Endothelial cell of umbilical vein (primary cell): ENCODE data around the gene MATN4. TPM values are rescaled to one million over a fixed set of nuclear protein-coding genes. Genes with fewer than 3 reads are reported as not detected.

Experiments used
- BruUV-seq: library from RNA; stranded (reverse); fragments of 400-500 nt; replicated peaks from 2 replicates; lab custom pipeline; 2021; lab: Mats Ljungman, UMichigan
- CTCF ChIA-PET: fragments of 300-600, 350-600 bp; sonication (Branson Sonifier 250); formaldehyde crosslinking; loops from one replicate; lab custom pipeline; 2021; ENCODE audit warnings: antibody characterized with exemption, inconsistent platforms; lab: Charles Lee
- POLR2A ChIA-PET: fragments of 300-600, 350-600 bp; sonication (Branson Sonifier 250); formaldehyde crosslinking; loops from one replicate; lab custom pipeline; 2021; ENCODE audit warnings: antibody characterized with exemption, inconsistent platforms; lab: Charles Lee
- DNase-seq: peaks from one replicate; pipeline ENCODE4 v3.0.0-alpha.2; 2011; ENCODE audit warnings: low read depth, low spot score
- FAIRE-seq: peaks from 2 replicates; lab custom pipeline; 2011; peaks lifted over from hg19 to GRCh38; lab: Jason Lieb, UNC
- H2AFZ ChIP-seq: 2 replicates; pipeline ENCODE4 v1.6.0; 2012; ENCODE audit warnings: low read depth, low read length, control low read depth, inconsistent platforms
- H3K27ac ChIP-seq: 2 replicates; pipeline ENCODE4 v1.5.1; 2011; ENCODE audit warnings: low read depth, mild to moderate bottlenecking, control low read depth, low read length, moderate library complexity; ENCODE audit not compliant: insufficient read depth
- H3K27me3 ChIP-seq, 2 experiments: 2 replicates each; pipeline versions ENCODE4 v1.6.0 to v1.6.1; 2011; ENCODE audit warnings: low read length in 2 of 2, mixed read lengths in 1 of 2; ENCODE audit not compliant: control insufficient read depth in 2 of 2, insufficient read depth in 2 of 2
- H3K36me3 ChIP-seq, 2 experiments: 2 replicates in 1 of 2; 3 replicates in 1 of 2; pipeline ENCODE4 v1.5.1; 2011; ENCODE audit warnings: low read length in 2 of 2, mild to moderate bottlenecking in 1 of 2, moderate library complexity in 1 of 2; ENCODE audit not compliant: control insufficient read depth in 2 of 2, insufficient read depth in 2 of 2; ENCODE audit errors: extremely low read depth in 1 of 2
- H3K4me1 ChIP-seq: 3 replicates; pipeline ENCODE4 v1.5.1; 2011; ENCODE audit warnings: mild to moderate bottlenecking, low read length; ENCODE audit not compliant: control insufficient read depth, insufficient read depth; ENCODE audit errors: extremely low read depth
- H3K4me2 ChIP-seq: 2 replicates; pipeline ENCODE4 v1.6.1; 2011; ENCODE audit warnings: low read length, control low read depth, mixed read lengths; ENCODE audit not compliant: insufficient read depth
- H3K4me3 ChIP-seq, 3 experiments: fragments of 200-600 bp in 1 of 3; sonication (generic), shearing (Covaris generic) in 1 of 3; replicated peaks in 1 of 3; 2 replicates each; pipeline ENCODE4 v1.5.1; 2011 to 2016; ENCODE audit warnings: control low read depth in 3 of 3, low read length in 3 of 3, mild to moderate bottlenecking in 2 of 3, inconsistent platforms in 1 of 3, low read depth in 1 of 3, moderate library complexity in 1 of 3; ENCODE audit not compliant: insufficient read depth in 1 of 3
- H3K79me2 ChIP-seq: 2 replicates; pipeline ENCODE4 v1.6.0; 2012; ENCODE audit warnings: low read length, inconsistent platforms; ENCODE audit not compliant: control insufficient read depth, insufficient read depth
- H3K9ac ChIP-seq: replicated peaks from 2 replicates; pipeline ENCODE3; 2011; ENCODE audit warnings: low read length, control low read depth; ENCODE audit not compliant: insufficient read depth; ENCODE audit errors: extremely low read depth
- H3K9me1 ChIP-seq: replicated peaks from 3 replicates; pipeline ENCODE4 v1.6.0; 2011; ENCODE audit warnings: mild to moderate bottlenecking, low read length; ENCODE audit not compliant: control insufficient read depth, insufficient read depth; ENCODE audit errors: extremely low read depth
- H3K9me3 ChIP-seq: replicated peaks from 2 replicates; pipeline ENCODE4 v1.5.1; 2012; ENCODE audit warnings: low read length, inconsistent platforms; ENCODE audit not compliant: control insufficient read depth, insufficient read depth
- H4K20me1 ChIP-seq: replicated peaks from 2 replicates; pipeline ENCODE3; 2011; ENCODE audit warnings: mild to moderate bottlenecking, low read length; ENCODE audit not compliant: control insufficient read depth, insufficient read depth; ENCODE audit errors: extremely low read depth
- EZH2 ChIP-seq: IDR thresholded peaks from 2 replicates; pipeline ENCODE4 v1.6.1; 2012; ENCODE audit warnings: borderline replicate concordance, low read depth, mild to moderate bottlenecking, moderate library complexity, low read length, inconsistent platforms; ENCODE audit not compliant: severe bottlenecking
- FOS ChIP-seq: IDR thresholded peaks from 2 replicates; pipeline ENCODE4 v1.6.1; 2011; ENCODE audit warnings: mild to moderate bottlenecking, low read length, moderate library complexity, borderline replicate concordance; ENCODE audit not compliant: insufficient read depth
- GATA2 ChIP-seq: IDR thresholded peaks from 2 replicates; pipeline ENCODE4 v1.7.0; 2011; ENCODE audit warnings: low read depth, mild to moderate bottlenecking, moderate library complexity, mixed read lengths, low read length; ENCODE audit not compliant: insufficient read length, insufficient read depth
- JUN ChIP-seq: IDR thresholded peaks from 2 replicates; pipeline ENCODE4 v1.6.1; 2011; ENCODE audit warnings: borderline replicate concordance, low read depth; ENCODE audit not compliant: insufficient read length, insufficient read depth
- MYC ChIP-seq: IDR thresholded peaks from one replicate; pipeline ENCODE4 v1.6.1; 2011; ENCODE audit warnings: mild to moderate bottlenecking, low read depth, low read length
- POLR2A ChIP-seq: IDR thresholded peaks from 2 replicates; pipeline ENCODE4 v1.6.1; 2012; ENCODE audit warnings: low read depth, mild to moderate bottlenecking, control low read depth, low read length
- POLR2AphosphoS5 ChIP-seq: IDR thresholded peaks from 2 replicates; pipeline ENCODE4 v1.6.1; 2012; ENCODE audit warnings: low read depth, mild to moderate bottlenecking, control low read depth, low read length, moderate library complexity; ENCODE audit not compliant: insufficient read depth
- dilution Hi-C: fragments of 300-500 bp; cut with MboI; formaldehyde crosslinking; loops from one replicate; pipeline ENCODE4 v1.15.0; 2019; ENCODE audit warnings: low sequenced_read_pairs; ENCODE audit not compliant: extremely low pct_ligation_motif_present
- intact Hi-C: fragments of 100-400 bp; cut with micrococcal nuclease; formaldehyde crosslinking; loops from one replicate; pipeline ENCODE4 v1.10.0; 2022
- polyA plus RNA-seq, 4 experiments: library from polyadenylated mRNA; depleted of rRNA in 3 of 4; stranded (reverse) in 3 of 4; unstranded in 1 of 4; fragments of >200 nt; gene quantifications; 2 replicates each; pipeline versions ENCODE4 v1.2.1 to v1.2.3, GENCODE V29; 2011 to 2012; ENCODE audit warnings: missing spikeins in 1 of 4
- total RNA-seq: library from RNA; stranded (reverse); gene quantifications from 2 replicates; pipeline ENCODE4 v1.2.3, GENCODE V29; 2021
- TF ChIP-seq, protein P1 (sequence below), 2 donors: IDR thresholded peaks; 1 replicate in 1 of 2; 2 replicates in 1 of 2; pipeline ENCODE4 v1.5.1; 2011; ENCODE audit warnings: low read length in 2 of 2, mild to moderate bottlenecking in 2 of 2, moderate library complexity in 2 of 2, control low read depth in 1 of 2, inconsistent platforms in 1 of 2, low read depth in 1 of 2; ENCODE audit not compliant: insufficient read depth in 1 of 2; ENCODE audit errors: extremely low read depth in 1 of 2
- TF ChIP-seq, protein P2 (sequence below): IDR thresholded peaks from 2 replicates; pipeline ENCODE4 v1.6.1; 2011; ENCODE audit not compliant: insufficient read depth, insufficient read length

The MATN4 gene
- total and polyA plus RNA-seq, 2 donors (not counting 3 experiments of a cell fraction or from before 2014, with no cell fraction given), result 0.10 TPM; not detected in 1

DNA sequence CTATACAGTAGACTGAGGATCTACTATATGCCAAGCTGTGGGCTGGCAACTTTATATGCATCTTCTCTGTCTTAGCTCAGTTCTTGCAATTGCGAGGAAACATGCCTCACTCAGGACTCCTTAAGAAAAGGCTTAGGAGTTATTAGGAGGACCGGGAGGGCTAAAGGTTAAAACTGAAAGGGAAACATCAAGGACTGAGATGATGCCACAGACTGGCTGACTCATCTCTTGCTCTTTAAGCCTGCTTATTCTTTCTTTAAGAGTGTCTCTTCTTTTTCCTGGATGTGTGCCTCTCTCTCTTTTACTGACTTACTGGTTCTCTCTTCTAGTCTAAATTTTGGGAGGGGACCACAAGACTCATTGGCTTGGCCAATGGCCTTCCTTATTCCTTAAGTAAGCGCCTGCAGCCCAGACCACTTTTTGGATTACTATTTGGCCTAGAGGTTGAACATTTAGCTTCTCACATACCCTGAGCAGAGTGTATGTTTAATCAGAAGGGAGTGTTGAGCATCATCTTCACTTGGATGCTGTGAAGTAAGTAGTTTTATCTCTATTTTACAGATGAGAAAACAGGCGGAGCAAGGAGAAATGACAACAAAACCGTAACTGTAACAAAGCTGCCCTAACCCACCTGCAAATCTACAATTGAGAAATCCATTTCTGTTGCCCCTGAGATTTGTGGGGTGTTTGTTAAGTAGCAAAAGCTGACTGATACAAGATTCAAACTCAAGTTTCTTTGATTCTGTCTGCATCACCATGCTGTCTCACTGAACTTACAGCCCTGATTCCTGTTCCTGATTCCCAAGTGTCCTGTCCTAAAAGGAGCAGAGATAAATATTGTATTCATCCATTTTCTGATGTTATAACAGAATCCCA is 47.3 kb upstream of the MATN4 start:
- ChIA-PET CTCF (interaction anchor here (0.7 to 1.8 kb wide), 4 partner anchors 8 to 416 kb away, joined by 3 to 7 read pairs (median 5); partner anchors contain the start of gene SYS1), POLR2A (no interaction called here)
- TF ChIP-seq FOS (peak; percentile 53), POLR2A (no peak)
- peaks cover 34% of the 10 kb centered on the region for H3K4me1 ChIP-seq
- peak; percentile 66 for FAIRE-seq
- H3K27ac ChIP-seq, result no peak overlapping the region
- H3K9ac ChIP-seq, result no peak overlapping the region
- no peaks in the 10 kb centered on the region for H3K79me2 ChIP-seq
- H3K4me2 ChIP-seq, result no peak overlapping the region
- H2AFZ ChIP-seq, result no peak overlapping the region
- H3K27me3 ChIP-seq, result no peaks in the 10 kb centered on the region
- no peaks in the 10 kb centered on the region for H3K36me3 ChIP-seq
- no TSS peak for BruUV-seq
- H4K20me1 ChIP-seq, result no peaks in the 10 kb centered on the region
- intact Hi-C loops (no loop called here), dilution Hi-C loops (no loop called here)
- H3K9me3 ChIP-seq, result no peaks in the 10 kb centered on the region
- no peak for DNase-seq
- no peaks in the 10 kb centered on the region for H3K9me1 ChIP-seq
- no peak overlapping the region for H3K4me3 ChIP-seq

DNA sequence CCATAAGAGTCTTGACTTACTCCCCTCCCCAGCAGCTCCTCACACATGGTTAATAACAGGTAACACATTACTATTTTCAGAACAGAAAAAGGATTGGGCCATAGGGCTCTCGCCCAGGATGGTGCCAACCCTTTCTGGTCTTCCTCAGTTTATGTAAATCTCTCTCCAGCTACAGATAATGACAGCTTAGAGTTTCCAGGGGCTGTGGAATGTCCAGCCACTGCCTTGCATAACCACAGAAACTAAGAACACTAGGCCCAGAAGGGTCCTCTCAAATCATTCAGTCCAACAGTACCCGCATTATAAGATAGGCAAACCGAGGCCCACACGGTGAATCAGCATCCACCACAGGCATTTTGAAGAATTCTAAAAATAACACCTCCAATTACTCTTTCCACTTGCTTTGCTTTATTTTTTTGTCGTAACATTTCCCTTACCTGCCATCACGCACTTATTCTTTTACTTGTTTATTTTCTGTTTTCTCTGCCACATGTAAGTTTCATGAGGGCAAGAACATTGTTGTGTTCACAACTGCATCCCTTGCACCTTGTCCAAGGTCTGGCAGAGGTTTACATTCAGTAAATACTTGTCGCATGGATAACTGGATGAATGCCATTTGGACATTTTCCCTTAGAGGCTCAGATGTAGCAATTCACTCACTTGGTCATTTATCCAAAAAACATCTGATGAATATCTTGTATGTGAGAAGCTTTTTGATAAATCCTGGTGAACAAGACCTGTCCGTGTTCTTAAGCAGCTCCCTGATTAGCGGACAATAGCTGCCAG is 46.5 kb upstream of the MATN4 start:
- BruUV-seq, result no TSS peak
- H3K36me3 ChIP-seq, result no peaks in the 10 kb centered on the region
- ChIA-PET POLR2A (no interaction called here), CTCF (interaction anchor here (1.5 to 1.8 kb wide), 3 partner anchors 8 to 417 kb away, joined by 5 to 7 read pairs (median 5); partner anchors contain the start of gene SYS1)
- H3K79me2 ChIP-seq, result no peaks in the 10 kb centered on the region
- no peak overlapping the region for H3K4me3 ChIP-seq
- H3K4me2 ChIP-seq, result no peak overlapping the region
- H2AFZ ChIP-seq, result no peak overlapping the region
- no peaks in the 10 kb centered on the region for H3K27me3 ChIP-seq
- intact Hi-C loops (no loop called here), dilution Hi-C loops (no loop called here)
- H3K9me1 ChIP-seq, result no peaks in the 10 kb centered on the region
- DNase-seq, result no peak
- no peaks in the 10 kb centered on the region for H4K20me1 ChIP-seq
- TF ChIP-seq EZH2, result no peak
- no peak for TF ChIP-seq JUN
- TF ChIP-seq, protein P1, sequence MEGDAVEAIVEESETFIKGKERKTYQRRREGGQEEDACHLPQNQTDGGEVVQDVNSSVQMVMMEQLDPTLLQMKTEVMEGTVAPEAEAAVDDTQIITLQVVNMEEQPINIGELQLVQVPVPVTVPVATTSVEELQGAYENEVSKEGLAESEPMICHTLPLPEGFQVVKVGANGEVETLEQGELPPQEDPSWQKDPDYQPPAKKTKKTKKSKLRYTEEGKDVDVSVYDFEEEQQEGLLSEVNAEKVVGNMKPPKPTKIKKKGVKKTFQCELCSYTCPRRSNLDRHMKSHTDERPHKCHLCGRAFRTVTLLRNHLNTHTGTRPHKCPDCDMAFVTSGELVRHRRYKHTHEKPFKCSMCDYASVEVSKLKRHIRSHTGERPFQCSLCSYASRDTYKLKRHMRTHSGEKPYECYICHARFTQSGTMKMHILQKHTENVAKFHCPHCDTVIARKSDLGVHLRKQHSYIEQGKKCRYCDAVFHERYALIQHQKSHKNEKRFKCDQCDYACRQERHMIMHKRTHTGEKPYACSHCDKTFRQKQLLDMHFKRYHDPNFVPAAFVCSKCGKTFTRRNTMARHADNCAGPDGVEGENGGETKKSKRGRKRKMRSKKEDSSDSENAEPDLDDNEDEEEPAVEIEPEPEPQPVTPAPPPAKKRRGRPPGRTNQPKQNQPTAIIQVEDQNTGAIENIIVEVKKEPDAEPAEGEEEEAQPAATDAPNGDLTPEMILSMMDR (IDR thresholded peaks at IDR 0.05; ENCODE audit: extremely low read depth in 1 of 2, insufficient read depth in 1 of 2, low read depth in 1 of 2, low read length in 2 of 2), result no peak
- no peak for TF ChIP-seq POLR2AphosphoS5
- TF ChIP-seq, protein P2, sequence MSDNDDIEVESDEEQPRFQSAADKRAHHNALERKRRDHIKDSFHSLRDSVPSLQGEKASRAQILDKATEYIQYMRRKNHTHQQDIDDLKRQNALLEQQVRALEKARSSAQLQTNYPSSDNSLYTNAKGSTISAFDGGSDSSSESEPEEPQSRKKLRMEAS, result no peak
- TF ChIP-seq MYC, result no peak
- no peak for TF ChIP-seq POLR2A
- TF ChIP-seq GATA2, result no peak
- TF ChIP-seq FOS, result no peak
- H3K9ac ChIP-seq, result no peak overlapping the region
- H3K9me3 ChIP-seq, result no peaks in the 10 kb centered on the region
- FAIRE-seq, result no peak
- no peak overlapping the region for H3K27ac ChIP-seq
- peaks cover 26% of the 10 kb centered on the region for H3K4me1 ChIP-seq
